MM.1S (cell line): ENCODE results near the gene CCDC30.

Experiments used
- CTCF ChIP-seq: fragments of 300-600 bp; sonication (generic); IDR thresholded peaks from 2 replicates; pipeline ENCODE4 v1.5.1; 2016; ENCODE audit warnings: antibody characterized with exemption, low read length, mixed read lengths
- EZH2 ChIP-seq: fragments of 300-600 bp; sonication (generic); optimal IDR thresholded peaks from 2 replicates; pipeline ENCODE3; 2017; ENCODE audit warnings: low read depth, mild to moderate bottlenecking, antibody characterized with exemption, low read length, mixed read lengths
- EZH2phosphoT487 ChIP-seq: fragments of 300-600 bp; sonication (generic); IDR thresholded peaks from 2 replicates; pipeline ENCODE4 v1.6.1; 2018; ENCODE audit warnings: antibody characterized with exemption, low read length

DNA sequence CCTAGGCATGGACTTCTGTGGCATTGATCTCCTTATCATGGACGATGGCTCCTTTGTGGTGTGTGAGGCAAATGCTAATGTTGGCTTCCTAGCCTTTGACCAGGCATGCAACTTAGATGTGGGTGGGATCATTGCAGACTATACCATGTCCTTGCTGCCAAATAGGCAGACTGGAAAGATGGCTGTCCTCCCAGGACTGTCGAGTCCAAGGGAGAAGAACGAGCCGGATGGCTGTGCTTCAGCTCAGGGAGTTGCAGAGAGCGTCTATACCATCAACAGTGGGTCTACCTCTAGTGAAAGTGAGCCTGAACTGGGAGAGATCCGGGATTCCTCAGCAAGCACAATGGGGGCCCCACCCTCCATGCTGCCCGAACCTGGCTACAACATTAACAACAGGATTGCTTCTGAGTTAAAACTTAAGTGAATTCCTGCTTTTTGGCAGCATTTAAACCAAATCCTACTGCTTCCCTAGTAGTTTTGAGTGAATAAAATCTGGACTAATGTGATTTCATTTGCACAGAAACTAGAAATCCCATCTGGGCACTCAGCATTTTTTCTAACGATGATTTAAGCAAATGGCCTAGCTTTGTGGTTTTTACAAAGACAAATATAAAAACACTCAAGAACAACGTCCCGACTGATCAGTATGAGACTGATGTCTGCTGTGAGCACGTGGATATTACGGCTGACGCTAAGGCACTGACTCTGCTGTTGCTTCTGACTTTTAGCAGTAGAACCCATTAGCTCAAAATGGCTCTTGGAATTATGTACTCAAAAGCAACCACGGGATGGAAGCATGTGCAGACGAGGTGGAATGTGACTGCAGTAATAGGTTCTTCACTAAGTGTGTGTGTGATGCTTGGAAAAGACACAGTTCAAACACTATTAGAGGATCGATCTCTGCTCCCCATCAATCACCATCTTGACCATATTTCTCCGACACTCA is 48.3 kb upstream of the CCDC30 start:
- TF ChIP-seq EZH2phosphoT487: no peak
- TF ChIP-seq EZH2: no peak
- no peak for TF ChIP-seq CTCF
